ENCODE data around the gene PTGDR2.

PTGDR2 gene

GRCh38 chr11:60855726-60856633 lies at the start of gene PTGDR2:
PTGDR2 (minus strand) TSS chr11:60855950; CDS start chr11:60853722, 2,228 bp downstream.
- no peak for DNase-seq

- DNase-seq, result no peak
Observed at GRCh38 chr11:60905047-60905446, 49.3 kb upstream of the PTGDR2 start.

DNA sequence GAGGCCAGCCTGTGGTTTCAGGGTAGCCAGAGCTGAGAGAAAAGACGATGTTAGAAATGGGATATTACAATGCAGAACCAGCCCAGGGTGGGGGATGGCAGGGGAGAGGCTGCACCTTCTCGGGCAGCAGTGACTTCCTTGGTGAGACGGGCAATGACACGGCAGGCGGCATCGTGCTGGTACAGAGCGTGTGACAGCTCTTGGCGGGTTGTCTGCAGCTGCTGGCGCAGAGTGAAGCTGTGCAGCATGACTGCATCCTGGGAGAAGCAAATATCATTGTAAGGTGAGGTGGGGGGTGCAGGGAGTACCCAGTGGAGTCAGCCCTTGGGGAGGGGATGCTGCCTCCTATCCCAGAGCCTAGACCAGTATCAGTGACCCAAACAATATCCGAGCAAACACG lies 46.9 kb upstream of the PTGDR2 start:
- DNase-seq, result peak; percentile 11

DNA sequence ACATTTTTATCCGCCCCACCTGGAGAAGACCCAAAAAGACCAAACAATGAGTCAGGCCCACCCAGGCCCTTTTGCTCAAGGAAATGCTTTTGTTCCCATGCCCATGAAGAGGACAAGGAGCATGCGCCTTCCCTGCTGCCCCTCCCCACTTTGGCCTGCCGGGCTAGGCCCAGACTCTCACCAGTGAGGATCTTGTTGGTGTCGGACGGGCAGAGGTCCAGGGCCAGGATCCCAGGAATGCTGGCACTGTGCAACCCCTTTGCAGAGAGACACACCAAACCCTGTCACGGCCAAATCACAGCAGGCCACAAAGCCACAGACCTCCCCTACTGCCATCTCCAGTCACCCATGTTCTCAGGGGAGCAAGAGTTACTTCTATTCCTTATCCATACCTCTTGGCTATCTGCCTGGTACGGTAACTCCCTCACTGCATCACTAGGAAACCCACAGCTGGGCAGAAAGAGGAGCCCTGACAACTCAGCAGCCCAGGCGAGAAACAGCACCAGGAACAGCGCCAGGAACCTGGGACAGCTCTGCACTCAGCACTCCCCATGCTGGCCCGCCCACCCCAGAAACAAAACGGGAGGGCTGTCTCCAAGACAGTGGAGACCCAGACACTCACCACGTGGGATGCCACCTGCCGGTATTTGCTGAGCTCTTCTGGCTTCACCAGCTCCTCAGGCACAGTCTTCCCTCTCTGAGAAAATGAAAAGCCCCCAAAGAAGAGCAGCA lies 45.1 kb upstream of the PTGDR2 start:
- DNase-seq, result no peak

GRCh38 chr11:60899977-60900376 lies 44.2 kb upstream of the PTGDR2 start:
- no peak for DNase-seq

- DNase-seq, result peak; percentile 69
Observed at GRCh38 chr11:60899046-60899936, 43.5 kb upstream of the PTGDR2 start.

GRCh38 chr11:60897496-60897895 lies 41.7 kb upstream of the PTGDR2 start:
- DNase-seq, result no peak

DNA sequence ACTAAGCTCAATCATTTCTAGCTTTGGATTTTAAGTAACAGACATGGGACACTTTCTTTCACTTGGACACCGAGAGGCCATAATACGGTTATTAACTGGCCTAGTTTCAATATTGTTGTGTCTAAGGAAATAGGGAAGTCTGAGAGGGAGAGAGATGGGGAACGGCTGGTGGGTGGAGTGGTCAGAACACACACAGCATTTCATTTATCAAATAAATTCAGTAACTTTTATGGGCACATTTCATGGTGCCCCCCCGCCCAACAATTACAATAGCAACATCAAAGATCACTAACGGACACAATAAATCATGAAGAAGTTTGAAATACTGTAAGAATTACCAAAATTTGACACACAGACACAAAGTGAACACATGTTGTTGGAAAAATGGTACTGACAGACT lies 39.9 kb upstream of the PTGDR2 start:
- DNase-seq, result no peak

DNA sequence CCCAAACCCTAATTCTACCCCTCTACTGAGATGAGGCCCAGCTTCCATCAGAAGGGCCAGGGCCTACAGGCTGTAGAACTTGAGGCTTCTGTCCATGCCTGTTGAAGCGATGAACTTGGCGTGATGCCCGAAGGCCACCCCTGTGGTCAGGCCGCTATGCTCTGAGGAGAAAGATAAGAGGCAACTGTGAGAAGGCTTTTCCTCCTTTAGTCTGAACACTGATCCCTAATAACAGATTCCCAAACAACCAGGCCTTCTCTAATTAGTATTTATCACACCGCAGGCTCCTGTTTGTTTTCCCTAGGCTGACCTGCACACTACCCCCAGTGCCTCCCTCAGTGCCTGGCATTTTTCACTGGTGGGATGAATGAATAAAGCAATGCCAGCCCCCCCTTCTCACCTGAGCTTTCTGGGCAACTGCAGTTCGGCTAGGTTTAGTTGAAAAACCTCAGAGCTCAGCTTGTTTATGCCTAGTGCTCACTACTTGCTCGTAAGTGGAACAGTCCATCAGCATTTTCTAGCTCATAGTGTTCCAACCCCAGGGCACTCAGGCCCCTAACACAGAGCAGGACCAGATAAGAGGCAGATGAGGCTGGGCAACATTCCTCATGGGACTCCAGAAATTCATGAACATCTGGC lies 35.5 kb upstream of the PTGDR2 start:
- DNase-seq, result no peak

DNA sequence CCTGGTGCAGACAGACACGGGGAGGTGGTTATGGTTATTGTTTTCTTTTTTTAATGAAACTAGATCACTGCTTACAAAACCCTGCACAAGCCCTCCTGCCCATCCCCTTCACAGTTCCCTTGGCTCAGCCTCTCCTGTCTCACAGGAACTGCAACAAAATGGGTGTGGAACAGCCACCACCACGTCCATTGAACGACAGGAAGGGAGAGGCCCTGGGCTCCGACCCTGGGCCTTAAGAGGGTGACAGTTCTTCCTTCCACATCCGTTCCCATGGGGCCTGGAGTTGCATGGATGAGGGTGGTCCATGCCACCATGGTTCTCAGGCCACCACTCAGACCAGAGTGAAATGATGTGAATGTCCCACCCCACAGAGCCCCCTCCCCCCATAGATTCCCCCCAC lies 34.9 kb upstream of the PTGDR2 start:
- DNase-seq, result no peak

- no peak for DNase-seq
Observed at GRCh38 chr11:60889869-60890311, 34.1 kb upstream of the PTGDR2 start.

- peak; percentile 84 for DNase-seq
Observed at GRCh38 chr11:60887556-60887955, 31.8 kb upstream of the PTGDR2 start.

DNA sequence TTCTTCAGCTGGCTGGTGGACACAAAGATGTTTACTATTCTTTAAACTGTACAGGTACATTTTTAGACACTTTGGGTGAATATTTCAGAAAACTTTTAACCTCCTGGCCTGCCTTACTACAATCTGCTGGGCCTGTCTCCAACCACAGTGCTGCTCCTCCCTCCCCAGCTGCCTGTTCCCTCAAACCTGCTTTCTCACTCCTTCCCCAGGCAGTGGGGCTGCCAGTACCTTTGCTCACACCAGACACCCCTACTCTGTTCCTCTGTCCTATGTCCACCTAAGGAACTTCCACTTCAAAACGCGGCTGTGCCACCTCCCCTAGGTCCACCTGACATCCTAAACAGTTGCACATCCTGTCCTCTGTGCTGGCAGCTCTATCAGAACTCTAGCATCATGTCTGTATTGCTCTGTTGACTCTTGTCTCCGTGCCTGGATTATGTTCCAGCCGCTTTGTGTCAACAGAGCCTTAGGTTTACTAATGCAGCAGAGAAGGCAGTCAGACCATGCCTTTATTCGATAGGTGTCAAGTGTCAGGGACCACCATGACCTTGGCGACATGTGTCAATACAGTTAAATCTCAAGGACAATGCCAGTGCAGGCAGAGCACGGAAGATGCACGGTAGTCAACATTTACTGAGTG lies 25.0 kb upstream of the PTGDR2 start:
- no peak for DNase-seq

- no peak for DNase-seq
Observed at GRCh38 chr11:60879971-60880588, 24.3 kb upstream of the PTGDR2 start.

DNA sequence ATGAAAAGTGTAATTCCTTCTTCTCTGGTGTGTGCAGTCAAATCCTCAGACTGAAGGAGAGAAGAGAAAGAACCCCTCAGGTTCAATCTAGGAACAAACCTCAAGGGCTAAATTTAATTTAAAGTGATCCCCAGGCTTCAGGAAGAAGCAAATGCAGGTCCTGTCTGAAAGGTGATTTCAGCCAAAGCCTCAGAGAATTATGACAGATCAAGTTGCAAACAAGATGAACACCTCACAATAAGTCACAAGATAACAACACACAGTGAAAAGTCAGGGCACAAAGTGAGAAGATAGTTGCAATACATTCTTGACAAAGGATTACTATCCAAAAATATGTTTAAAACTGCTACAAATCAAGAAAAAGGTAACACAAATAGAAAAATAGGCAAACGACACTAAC lies 23.4 kb upstream of the PTGDR2 start:
- no peak for DNase-seq

- no peak for DNase-seq
Observed at GRCh38 chr11:60878245-60879101, 22.7 kb upstream of the PTGDR2 start.

- no peak for DNase-seq
Observed at GRCh38 chr11:60876168-60876485, 20.4 kb upstream of the PTGDR2 start.

DNA sequence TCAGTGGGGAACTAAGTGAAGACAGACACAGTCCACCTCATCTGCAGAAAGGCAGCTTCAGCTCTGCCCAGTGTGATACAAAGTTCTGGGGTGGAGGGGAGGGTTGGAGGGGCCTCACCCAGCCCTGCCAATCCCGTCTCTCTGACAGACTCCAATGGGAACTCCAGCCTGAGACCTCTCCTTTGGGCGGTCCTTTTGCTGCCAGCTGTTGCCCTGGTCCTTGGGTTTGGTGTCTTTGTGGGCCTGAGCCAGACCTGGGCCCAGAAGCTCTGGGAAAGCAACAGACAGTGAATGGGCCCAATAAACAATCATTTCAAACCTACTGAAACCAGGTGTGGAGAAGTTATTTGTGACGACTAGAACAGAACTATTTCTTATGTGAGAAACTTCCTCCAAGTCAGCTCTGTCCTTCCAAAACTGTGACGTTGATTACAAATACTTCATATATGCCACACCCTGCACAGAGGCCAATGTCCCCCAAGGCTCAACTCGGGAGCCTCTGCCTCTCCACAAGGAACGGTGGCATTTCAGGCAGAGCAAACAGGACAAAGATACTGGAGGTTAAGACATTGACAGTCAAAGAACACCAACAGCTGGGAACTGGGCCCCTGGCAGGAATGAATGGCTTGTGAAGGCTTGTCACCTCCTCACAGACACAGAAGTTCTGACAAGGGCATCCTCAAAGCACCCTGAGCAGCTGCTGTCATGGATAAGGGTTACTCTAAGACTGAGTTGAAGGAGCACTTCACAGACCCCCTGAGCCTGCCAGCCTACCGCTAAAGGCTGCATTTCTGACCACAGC lies 19.8 kb upstream of the PTGDR2 start:
- DNase-seq, result no peak

DNA sequence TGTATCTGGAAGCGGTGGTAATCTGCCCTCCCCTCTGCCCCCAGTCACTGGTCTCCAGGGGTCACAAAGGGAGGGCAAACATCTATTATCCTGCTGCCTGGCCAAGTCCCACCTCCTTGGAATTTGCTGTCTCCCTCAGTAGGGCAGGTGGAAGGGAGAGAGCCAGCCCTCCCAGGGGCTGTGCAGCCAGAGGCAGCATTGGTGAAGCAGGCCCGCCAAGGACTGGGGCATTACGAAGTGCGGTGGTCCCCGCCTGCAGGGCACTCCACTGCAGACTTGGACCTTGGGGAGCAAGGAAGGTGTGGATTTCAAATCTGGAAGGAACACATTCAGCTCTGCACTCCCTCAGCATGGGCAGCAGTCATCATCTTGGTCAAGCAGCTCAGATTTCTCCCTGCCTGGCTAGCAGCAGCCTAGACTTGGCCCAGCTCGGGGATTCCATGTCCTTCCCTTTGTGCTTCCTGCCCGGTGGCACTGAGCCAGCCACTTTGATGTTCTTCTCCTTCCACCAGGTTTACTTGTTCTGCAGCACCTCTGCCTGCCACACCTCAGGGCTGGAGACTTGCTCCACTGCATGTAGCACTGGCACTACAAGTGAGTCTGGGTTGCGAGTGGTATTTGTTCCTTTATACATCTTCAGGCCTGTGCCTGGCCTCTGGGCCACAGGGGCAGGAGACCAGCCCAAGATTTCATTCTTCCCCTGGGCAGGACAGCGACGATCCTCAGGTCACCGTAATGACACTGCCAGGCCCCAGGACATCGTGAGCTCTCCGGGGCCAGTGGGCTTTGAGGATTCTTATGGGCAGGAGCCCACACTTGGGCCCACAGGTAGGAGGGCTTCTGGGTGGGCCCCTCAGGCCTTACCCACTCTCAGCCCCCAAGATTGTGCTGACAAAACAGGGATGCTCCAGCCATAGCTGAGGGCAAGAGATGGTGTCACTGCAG lies 18.9 kb upstream of the PTGDR2 start:
- DNase-seq, result no peak
